Activated CD4-positive, alpha-beta T cell treated with anti-CD3 and anti-CD28 coated beads, Interleukin-2, amount 50 U/mL, for 24 hours (primary cell): ENCODE data around the gene PLEK.
"Not testable (repeated sequence)": the region's sequence is repeated elsewhere in the genome, so short reads cannot be mapped to it uniquely, and the experiment has no call there.

Experiments used
- DNase-seq, 2 donors: peaks; one replicate each; pipeline ENCODE4 v3.0.0-alpha.2; 2020; ENCODE audit warnings: low read depth in 1 of 2, low spot score in 1 of 2

The PLEK gene, protein sequence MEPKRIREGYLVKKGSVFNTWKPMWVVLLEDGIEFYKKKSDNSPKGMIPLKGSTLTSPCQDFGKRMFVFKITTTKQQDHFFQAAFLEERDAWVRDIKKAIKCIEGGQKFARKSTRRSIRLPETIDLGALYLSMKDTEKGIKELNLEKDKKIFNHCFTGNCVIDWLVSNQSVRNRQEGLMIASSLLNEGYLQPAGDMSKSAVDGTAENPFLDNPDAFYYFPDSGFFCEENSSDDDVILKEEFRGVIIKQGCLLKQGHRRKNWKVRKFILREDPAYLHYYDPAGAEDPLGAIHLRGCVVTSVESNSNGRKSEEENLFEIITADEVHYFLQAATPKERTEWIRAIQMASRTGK

DNA sequence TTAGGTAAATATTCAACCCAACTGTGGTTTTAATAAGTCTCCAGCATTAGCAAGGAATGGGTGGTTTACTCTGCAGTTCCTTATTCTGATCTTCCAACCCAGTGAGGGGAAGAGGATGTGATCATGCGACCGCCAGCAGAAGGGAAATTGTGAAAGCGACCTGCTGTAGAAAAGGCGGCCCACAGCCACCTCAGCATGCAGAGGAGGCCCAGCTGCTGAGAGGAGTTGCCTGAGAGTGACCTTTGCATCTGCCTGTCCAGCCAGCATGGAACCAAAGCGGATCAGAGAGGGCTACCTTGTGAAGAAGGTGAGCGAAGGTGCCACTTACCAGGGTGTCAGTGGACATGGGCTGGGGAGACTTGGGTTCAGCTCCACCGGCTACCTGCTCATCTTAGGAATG lies at the start of gene PLEK:
TSS of gene PLEK (plus strand) at position 196 of the 400 bp plus-strand sequence. CDS start at position 266, 70 bp downstream.
- DNase-seq = no peak

DNA sequence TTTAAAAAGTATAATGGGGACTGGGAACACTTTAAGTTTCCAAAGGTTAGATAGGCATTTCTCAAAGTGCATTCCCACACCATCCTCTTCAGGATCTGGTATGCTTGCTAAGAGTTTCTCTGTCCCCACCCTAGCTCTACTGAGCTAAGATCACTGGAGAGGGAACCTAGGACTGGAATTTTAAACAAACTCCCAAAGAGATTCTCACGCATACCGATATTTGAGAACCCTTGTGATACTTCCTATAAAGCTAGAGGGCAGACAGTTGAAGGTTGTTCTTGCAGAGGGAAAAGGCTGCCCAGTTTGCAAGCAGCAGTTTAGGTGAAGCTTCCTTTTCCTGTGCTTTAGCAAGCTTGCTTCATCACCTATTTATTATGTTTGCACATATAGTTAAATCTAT lies 49.0 kb upstream of the PLEK start:
- DNase-seq = no peak

DNA sequence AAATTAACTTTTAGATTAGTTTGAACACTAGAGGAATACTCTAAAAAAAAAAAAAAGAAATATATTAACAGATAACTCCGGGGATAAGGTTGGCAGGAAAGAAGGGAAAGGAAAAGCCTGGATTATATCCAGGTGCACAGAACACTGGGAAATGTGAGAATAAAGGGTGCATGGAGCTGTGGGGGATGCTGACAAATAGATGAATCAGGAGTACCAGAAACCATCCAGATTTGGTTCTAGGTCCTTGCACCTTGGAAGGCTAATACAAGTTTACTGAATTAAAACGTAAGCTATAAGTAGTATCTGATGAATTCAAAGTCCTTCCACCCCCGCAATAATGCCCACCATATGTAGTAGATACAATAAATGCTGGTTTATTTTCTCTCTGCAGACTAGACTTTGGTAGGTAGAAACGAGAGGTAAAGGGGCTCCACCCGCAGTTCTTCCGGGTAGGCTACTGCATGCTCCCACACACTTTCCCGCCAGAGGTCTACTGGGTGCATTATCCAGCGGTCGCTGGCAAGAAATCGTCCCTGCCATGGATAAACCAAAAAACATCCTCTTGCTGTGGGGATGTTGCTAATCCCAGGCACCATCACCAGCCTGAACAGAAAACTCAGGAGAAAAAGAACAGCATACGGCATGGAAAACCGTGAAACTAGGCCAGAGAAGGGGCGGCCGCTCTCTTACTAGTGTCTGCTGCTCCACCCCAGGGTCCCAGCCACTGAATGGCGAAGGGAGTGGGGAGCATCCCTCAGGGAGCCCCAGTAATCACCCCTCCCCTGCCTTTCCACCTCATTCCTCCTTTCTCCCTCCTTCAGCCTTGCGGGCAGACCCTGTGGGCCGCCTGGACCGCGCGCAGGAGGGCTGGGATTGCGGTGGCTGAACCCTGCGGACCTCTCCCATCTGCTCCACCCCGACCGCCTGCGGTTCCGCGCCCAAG lies 46.8 kb upstream of the PLEK start:
- DNase-seq = no peak

DNA sequence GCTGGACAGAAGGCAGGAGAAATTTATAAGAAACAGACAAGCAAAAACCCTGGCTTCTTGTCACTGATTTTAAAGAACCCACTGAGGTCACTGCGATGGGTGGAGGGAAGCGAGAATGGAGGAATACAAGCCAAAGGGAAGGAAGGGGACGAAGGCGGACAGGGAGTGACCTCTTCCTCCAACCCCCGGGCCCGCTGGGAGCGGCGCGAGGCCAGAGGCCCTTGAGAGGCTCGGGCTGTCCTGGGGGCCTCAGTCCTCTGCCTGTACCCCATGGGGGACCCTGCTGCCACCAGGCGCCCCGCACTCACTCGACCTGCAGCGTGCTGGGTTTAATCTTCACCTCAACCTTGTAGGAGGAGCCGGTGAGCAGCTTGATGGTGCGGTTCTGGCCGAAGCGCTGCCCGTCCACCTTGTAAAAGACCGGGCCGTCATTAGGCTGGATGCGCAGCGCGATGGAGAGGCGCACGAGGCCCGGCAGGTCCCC lies 46.1 kb upstream of the PLEK start:
- DNase-seq = no peak

DNA sequence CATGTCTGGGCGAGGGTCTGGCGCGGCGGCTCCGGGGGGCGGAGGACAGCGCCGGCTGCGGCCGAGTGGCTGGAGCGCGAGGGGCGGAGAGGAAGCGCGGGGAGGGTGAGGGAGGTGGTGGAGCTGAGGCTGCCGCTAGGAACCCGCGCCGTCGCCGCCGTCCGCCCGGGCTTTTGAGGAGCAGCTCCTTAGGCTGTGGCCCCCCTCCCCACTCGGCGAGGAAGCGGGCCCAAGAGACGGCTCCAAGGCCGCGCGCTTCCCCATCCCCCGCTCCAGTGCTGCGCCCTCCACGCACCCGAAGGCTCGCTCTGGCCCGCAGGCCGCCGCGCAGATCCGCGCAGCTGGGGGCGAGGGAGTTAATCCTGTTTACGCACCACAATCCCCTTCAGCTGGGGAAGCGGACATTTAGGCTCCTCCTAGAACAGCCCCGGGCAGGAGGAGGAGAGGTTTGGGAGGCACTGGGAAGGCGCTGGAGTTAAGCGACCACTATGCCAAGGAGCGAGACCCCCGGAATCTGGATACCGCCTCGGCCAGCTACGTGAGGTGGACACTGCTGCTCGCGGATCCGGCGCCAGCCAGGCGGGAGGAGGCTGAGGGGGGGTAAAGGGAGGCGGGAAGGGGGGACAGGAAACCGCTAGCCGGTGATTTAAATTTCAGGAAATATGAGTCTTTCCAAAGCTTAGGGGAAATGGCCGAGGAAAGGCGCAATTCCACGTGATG lies 45.5 kb upstream of the PLEK start, which contains the start of gene CNRIP1:
TSS of gene CNRIP1 (minus strand) at position 552 of the 720 bp plus-strand sequence. CDS start at position 3, 549 bp downstream.
- DNase-seq = no peak

DNA sequence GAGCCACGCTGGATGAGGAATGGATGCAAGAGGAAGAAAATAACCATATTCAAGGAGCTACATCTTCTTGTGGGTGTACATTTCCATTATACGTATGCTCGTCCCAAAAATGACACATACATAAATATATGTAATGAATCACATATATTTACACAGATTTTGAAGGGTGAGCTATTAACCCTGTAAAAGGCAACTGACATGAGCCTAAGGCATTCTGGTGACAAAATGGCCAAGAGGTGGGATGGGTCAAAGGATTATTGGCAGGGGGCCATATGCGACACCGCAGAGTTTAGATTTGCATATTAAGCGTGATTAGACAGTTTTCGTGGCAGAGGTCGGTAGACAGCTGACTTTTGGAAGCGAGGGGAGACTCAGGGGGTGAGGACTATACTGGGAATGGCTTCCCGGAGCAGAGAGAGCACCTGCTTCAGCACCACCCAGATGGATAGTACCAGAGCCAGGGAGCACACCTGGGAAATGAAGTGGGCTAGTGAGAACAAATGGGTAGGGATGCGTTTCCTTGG lies 44.9 kb upstream of the PLEK start:
- DNase-seq = no peak

DNA sequence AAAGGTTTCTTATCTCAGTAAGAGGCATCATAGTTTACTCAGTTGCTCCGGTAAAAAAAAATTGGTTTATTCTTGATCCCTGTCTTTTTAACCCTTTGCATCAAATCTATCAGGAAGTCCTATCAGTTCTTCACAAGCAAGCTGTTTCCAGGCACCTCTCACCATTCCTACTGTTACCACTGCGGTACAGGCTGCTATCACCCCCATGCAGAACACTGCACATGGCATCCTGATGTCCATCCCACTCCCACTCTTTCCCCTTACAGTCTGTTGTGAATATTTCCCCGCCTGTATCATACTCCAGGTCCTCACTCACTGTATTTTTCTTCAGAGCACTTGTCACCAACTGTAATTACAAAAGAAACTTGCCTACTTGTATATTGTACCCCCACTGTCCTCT lies 40.0 kb upstream of the PLEK start:
- DNase-seq = no peak

DNA sequence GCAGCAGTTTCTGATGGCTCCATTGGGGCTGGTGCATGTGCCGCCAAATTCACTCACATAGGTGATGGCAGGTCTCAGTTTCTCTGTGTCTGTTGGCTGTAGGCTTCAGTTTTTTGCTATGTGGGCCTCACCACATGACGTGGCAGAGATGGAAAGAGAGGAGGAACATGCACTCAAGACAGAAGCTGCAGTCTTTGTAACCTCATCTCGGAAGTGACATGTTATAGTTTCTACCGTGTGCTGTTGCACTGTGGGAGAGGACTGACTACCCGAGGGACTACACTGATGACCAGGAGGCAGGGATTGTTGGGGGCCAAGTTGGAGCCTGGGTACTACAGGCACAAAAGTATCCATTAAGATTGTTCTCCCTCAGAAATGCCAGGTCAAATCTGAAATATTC lies 36.2 kb upstream of the PLEK start:
- no peak for DNase-seq

DNA sequence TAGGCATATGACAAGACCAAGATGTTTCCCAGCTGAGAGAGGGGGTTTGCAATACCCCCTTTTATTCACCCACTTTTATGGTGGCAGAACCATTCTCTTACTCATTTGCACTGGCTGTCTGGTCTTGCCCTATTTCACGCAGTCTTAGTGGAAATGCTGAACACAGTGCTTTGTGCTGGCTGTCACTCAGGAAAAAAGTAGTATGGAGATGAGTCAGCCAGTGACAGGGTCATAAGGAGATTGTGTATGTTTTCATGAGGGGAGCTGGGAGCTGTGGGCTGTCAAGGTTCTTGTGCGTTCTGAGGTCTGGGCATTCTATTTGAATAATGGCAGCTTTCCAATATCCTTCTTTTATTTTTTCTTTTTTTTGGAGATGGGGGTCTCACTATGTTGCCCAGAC lies 34.4 kb upstream of the PLEK start:
- DNase-seq = no peak

DNA sequence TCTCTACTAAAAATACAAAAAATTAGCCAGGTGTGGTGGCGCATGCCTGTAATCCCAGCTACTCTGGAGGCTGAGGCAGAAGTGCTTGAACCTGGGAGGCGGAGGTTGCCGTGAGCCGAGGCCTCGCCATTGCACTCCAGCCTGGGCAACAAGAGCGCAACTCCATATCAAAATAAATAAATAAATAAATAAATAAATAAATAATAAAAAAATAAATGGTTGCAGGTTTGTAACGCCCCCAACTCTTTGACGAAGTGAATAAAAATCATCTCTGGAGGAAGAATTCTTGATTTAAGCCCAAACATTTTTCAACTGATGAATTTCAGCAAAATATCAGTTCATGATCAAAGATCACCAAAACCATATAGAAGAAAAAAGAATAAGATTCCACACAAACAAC lies 32.1 kb upstream of the PLEK start:
- DNase-seq = no peak

DNA sequence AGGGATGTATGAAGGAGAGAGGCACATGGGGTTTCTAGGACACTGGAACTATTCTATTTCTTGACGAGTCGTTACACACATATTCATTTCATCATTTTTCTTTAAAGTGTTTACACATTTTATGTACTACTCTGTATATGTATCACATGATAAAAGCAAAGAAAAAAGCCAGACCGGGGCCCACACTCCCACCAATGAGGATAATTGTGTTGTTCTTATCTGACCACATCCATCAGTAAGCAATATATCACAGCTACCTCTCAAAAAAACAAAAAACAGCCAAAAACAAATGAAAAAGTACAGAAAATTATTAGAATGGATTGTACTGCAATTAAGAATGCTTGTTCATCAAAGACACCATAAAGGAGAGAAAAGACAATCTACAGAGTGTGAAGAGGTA lies 31.2 kb upstream of the PLEK start:
- DNase-seq = no peak

DNA sequence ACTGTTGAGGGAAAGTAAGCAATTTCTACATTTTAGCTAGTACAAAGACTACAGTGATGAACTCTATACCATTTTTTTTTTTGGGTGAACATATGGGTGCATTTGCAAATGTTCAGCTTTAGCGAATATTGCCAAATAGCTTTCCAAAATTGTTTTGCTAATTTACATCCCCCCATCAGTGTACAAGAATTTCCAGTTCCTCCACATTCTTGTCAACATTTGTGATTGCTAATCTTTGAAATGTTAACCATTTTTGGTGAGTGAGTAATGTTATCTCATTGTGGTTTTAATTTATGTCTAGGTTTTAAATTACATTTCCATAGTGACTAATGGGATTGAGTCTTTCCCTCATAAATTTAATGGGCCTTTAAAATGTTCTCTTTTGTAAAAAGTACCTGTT lies 28.9 kb upstream of the PLEK start:
- DNase-seq = no peak

DNA sequence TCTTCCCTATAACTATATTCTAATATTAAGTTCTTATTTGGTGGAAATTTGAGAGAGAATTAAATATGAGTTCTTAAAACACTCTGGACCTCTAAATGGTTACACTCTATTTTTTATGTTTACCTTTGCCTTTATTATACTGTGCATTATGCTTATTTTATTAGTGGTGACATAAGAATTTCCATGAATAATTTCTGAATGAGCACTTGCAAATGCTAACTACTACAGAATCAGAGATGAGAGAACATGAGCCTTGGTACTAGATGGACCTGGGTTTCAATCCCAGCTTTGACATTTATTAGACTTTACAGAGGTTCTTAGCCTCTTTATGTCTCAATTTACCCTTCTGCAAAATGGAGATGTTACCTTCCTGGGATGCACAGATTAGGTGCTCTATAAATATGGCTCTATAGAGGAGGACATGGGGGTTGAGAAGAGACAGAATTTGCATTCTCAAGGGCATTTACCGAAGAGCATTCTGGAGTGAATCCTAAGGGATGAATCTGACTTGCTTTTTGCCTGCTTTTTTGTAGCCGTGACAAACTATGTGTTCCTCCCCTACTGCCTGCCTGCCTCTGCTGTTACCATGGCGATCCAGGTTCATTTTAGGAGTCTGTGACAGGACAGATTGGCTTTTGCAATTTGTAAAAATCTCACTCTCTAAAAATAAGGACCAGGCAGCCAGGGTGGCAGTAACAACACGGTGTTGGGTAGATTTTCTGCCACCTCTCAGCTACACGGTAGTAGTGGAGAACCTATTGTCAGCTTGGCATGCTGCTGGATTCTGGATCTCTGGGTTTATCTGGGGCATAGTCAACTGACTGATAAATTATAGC lies 24.6 kb upstream of the PLEK start:
- DNase-seq = no peak

DNA sequence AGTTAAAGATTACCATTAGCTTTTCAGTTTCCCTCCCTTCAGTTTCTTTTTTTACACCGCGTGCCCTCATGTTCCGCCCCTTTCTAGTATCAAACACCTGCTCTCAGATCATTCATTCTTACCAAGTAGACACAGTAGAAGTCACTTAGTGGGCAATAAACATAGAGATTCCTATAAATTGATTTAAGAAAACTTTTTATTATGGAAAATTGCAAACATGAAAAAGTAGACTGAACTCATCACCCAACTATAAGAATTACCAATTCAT lies 24.1 kb upstream of the PLEK start:
- DNase-seq = no peak

DNA sequence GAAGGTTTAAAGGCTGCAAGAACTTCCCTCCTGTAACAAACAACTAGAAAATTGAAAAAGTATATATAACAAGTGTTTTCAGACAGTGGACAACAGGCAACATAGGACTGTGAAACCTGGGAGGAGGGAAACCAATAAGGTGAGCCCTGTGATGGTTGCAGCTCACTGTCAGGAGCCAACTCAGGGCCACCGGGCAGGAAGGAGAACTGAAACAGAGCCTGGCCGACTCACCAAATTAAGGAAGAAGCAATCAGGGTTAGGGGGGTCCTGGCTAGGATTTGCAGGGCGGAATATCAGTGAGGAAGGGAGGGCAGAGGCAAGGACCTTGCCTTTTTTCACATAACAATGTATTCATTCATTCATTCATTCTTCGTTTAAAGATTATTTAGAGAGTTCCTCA lies 23.5 kb upstream of the PLEK start:
- no peak for DNase-seq

DNA sequence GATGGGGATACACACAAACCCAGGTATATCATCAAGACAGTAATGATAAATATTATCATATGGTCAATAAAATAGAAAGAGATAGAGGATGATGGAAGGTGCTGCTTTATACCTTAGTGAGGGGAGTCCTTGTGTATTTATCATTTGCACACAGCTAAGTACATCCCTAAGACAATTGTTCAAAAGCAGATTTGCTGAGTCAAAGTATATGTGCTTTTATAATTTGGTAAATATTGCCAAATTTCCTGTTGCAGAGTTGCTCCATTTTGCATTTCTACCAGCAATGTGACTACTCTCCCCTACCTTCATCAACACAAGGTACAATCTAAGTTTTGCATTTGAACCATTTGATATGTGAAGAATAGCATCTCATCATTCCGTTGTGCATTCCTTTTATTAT lies 22.6 kb upstream of the PLEK start:
- no peak for DNase-seq

DNA sequence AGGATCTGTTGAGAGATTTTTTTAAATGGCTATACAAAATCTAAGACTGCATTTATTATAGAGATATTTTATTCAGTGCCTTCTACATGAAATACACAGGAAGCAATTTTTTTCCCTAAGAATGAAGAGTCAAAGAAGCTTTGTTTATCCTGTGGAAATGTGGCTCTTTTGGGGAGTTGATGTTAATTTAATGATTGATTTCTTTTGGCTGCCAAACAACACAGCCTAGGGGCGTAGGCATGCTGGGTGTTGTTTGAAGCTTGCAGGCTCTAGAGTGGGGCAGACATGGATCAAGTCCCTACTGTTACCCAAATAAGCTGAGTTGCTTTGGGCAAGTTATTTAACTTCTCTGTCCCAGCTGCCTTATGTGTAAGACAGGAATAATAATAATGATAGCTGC lies 21.1 kb upstream of the PLEK start:
- DNase-seq = no peak

DNA sequence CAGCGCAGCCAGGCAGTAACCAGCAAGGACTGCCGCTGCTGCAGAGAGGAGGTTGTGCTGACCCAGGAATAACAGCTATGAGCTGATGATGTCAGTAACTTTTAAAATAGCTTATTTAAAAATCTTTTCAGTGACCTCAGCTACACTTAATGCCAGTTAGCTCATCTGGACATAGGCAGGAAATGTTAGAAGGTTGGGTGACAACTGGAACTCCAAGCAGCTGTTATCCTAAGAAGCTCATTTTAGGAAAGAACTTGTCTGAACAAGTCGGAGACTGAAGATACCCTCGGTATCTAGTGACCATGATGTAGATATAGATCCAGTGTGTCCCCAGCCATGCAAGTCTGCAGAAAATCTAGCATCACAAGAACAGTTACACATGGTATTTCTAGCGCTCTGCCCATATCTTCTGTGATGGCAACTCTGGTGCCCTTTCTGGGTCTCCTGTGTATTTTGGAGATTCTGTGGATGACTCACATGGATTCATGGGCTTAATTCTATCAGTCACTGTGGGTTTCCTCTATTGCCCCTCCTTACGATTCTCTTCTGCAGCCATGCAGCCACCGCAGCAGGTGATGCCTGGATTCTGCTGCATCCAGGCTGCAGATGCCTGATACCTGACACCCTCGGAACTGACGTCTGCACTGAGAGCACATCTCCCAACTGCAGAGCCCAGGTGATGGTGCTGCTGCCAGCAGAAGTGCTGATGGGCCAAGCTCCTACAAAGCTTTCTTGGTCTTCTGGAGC lies 19.8 kb upstream of the PLEK start:
- no peak for DNase-seq

DNA sequence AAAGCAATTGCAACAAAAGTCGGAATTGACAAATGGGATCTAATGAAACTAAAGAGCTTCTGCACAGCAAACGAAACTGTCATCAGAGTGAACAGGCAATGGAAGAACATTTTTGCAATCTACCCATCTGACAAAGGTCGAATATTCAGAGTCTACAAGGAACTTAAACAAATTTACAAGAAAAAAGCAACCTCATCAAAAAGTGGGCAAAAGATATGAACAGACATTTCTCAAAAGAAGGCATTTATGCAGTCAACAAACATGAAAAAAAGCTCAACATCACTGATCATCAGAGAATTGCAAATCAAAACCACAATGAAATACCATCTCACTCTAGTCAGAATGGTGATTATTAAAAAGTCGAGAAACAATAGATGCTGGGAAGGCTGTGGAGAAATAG lies 16.0 kb upstream of the PLEK start:
- not testable (repeated sequence) for DNase-seq

DNA sequence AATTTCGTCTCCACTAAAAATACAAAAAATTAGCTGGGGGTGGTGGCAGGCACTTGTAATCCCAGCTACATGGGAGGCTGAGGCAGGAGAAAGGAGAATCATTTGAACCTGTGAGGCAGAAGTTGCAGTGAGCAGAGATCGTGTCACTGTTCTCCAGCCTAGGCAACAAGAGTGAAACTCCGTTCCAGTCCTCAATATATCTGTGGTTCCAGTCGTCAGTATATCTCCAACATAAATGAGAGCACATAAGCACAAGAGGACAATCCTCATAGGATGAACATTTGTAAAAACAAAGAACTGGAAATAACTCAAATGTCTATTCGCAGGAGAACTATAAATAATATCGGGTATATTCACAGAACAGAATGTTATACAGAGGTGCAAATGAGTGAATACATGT lies 13.1 kb upstream of the PLEK start:
- no peak for DNase-seq
